ENCODE data around the gene DLGAP1. TPM values are rescaled to one million over a fixed set of nuclear protein-coding genes. Genes with fewer than 3 reads are reported as not detected.

The DLGAP1 gene
- total RNA-seq, 1 donor from 2014 or later: 5.4 TPM

GRCh38 chr18:4450065-4450658 lies 4.9 kb downstream of the DLGAP1 start:
- Histone ChIP-seq H3K36me3 (no peaks in the 10 kb centered on the region), H3K27me3 (peaks cover 17% of the 10 kb centered on the region), H3K9me3 (no peaks in the 10 kb centered on the region), H3K27ac (no peak overlapping the region), H3K4me1 (no peaks in the 10 kb centered on the region), H3K4me3 (no peak overlapping the region)
- no peak for TF ChIP-seq CTCF (IDR thresholded peaks at IDR 0.05)
- no peak for DNase-seq
- intact Hi-C loops (cut with DNase I): no loop called here
- ATAC-seq: no peak

- DNase-seq: no peak
- H3K27me3 ChIP-seq: no peaks in the 10 kb centered on the region
- intact Hi-C loops (cut with DNase I): no loop called here
Observed at GRCh38 chr18:4445902-4446301, 9.2 kb downstream of the DLGAP1 start.

GRCh38 chr18:4444306-4444705 lies 10.8 kb downstream of the DLGAP1 start:
- intact Hi-C loops (cut with DNase I): no loop called here
- Histone ChIP-seq H3K36me3 (no peaks in the 10 kb centered on the region), H3K9me3 (no peaks in the 10 kb centered on the region), H3K27me3 (no peaks in the 10 kb centered on the region), H3K27ac (no peak overlapping the region), H3K4me3 (no peak overlapping the region), H3K4me1 (no peaks in the 10 kb centered on the region)
- ATAC-seq (no peak), DNase-seq (no peak)
- no peak for TF ChIP-seq CTCF (IDR thresholded peaks at IDR 0.05)

More at GRCh38 chr18:4445902-4446301, 9.2 kb downstream of the DLGAP1 start:
- Histone ChIP-seq H3K27ac (no peak overlapping the region), H3K4me3 (no peak overlapping the region), H3K36me3 (no peaks in the 10 kb centered on the region), H3K4me1 (no peaks in the 10 kb centered on the region), H3K9me3 (no peaks in the 10 kb centered on the region)
- peak; percentile 33 for ATAC-seq
- TF ChIP-seq CTCF (IDR thresholded peaks at IDR 0.05): no peak

GRCh38 chr18:4441098-4441497 lies 14.0 kb downstream of the DLGAP1 start:
- Histone ChIP-seq H3K4me1 (no peaks in the 10 kb centered on the region), H3K4me3 (no peak overlapping the region), H3K36me3 (no peaks in the 10 kb centered on the region), H3K27me3 (no peaks in the 10 kb centered on the region), H3K9me3 (no peaks in the 10 kb centered on the region), H3K27ac (no peak overlapping the region)
- no peak for TF ChIP-seq CTCF (IDR thresholded peaks at IDR 0.05)
- DNase-seq (no peak), ATAC-seq (no peak)
- intact Hi-C loops (cut with DNase I): no loop called here

GRCh38 chr18:4438938-4439337 lies 16.2 kb downstream of the DLGAP1 start:
- Histone ChIP-seq H3K27me3 (no peaks in the 10 kb centered on the region), H3K36me3 (no peaks in the 10 kb centered on the region), H3K9me3 (no peaks in the 10 kb centered on the region), H3K4me1 (no peaks in the 10 kb centered on the region), H3K27ac (no peak overlapping the region), H3K4me3 (no peak overlapping the region)
- ATAC-seq (no peak), DNase-seq (no peak)
- intact Hi-C loops (cut with DNase I): no loop called here
- no peak for TF ChIP-seq CTCF (IDR thresholded peaks at IDR 0.05)

- no peak for ATAC-seq
Observed at GRCh38 chr18:4433717-4434116, 21.4 kb downstream of the DLGAP1 start.

More at GRCh38 chr18:4433717-4434116, 21.4 kb downstream of the DLGAP1 start:
- Histone ChIP-seq H3K4me1 (no peaks in the 10 kb centered on the region), H3K9me3 (no peaks in the 10 kb centered on the region), H3K27ac (no peak overlapping the region), H3K4me3 (no peak overlapping the region), H3K36me3 (no peaks in the 10 kb centered on the region), H3K27me3 (no peaks in the 10 kb centered on the region)
- no peak for DNase-seq
- TF ChIP-seq CTCF (IDR thresholded peaks at IDR 0.05): no peak
- intact Hi-C loops (cut with DNase I): no loop called here
